GM19351 (cell line): ENCODE data around the gene CEP76.
"Not testable (repeated sequence)": the region's sequence is repeated elsewhere in the genome, so short reads cannot be mapped to it uniquely, and the experiment has no call there.

ENCODE experiments used
- ATAC-seq: cut with Tn5 transposase; IDR thresholded peaks from one replicate; pipeline ENCODE4 v1.9.1; 2021; ENCODE audit warnings: mild to moderate bottlenecking, moderate library complexity; ENCODE audit not compliant: unreplicated experiment

The CEP76 gene

DNA sequence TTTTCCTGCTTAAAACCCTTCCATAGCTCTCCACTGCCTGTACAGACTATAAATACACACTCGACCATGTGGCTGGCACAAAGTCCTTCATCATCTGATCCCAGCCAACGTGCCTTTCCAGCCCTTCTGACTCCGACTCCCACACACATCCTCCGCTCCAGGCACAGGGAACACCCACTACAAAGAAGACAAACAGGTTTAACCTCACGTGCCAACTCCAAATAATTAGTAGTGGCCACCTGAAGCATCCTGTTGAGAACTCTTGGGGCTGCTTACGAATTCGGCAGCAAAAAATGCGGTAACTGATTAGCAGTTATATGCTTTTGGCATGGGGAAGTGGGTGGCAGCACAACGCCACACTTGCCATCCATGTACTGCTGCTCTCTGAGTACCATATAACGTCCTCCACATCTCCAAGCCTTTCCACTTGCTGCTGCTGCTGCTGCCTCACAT lies 56.7 kb downstream of the CEP76 start:
- ATAC-seq, result no peak

GRCh38 chr18:12645254-12645653 lies 57.3 kb downstream of the CEP76 start:
- no peak for ATAC-seq

GRCh38 chr18:12643756-12644155 lies 58.8 kb downstream of the CEP76 start:
- not testable (repeated sequence) for ATAC-seq

DNA sequence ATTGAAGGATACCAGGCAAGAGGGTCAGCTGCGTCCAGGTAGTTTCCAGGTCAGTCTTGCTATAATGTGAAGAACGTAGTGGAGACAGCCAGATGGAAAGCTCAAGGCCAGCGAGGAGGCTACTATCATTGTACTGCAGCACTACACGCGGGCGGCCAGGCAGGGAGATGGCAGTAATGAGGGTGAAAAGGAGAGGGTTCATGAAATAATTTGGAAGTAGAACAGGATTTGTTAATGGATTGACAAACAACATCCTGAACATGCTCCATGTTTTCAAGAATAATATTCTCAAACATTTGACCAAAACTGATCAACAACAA lies 61.7 kb downstream of the CEP76 start:
- no peak for ATAC-seq

DNA sequence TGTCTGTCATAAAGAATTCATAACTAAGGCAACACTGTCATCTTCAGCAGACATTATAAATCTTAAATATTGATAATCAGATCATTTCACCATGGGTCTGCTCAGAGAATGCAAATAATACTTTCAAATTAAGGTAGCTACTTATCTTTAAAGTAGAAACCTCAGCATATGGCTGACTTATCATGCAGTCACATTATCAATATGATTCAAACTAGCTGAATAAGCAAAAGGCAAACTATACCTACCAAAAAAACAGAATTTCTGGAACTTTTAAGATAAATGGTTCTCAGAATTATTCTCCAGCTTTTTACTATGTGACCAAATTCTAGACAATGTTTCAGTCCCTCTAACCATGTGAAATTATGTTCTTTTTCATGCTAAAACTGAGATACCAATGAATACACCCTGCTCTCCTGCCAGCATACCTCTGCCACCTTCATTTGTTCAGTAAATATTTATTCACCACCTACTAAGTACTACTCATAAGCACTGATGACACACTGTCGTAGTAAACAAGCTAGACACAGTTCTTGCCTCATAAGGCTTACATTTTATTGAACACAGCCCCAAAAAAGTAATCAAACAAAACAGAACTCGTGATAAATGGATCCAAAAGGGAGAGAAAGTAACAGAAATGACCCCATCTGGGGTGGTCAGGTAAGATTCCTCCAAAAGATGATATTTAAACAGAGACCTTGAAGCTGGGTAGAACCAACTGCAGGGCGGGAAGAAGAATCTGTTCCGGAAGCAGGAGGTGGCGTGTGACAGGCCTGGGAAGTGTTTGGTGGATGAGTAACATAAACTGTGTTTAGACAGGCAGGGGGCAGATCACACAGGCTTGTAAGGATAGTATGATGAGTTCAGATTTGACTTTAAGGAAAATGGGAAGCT lies 62.3 kb downstream of the CEP76 start:
- ATAC-seq, result no peak

- ATAC-seq, result no peak
Measured at GRCh38 chr18:12638644-12639124, 63.8 kb downstream of the CEP76 start.

- no peak for ATAC-seq
Measured at GRCh38 chr18:12637901-12638643, 64.5 kb downstream of the CEP76 start.

DNA sequence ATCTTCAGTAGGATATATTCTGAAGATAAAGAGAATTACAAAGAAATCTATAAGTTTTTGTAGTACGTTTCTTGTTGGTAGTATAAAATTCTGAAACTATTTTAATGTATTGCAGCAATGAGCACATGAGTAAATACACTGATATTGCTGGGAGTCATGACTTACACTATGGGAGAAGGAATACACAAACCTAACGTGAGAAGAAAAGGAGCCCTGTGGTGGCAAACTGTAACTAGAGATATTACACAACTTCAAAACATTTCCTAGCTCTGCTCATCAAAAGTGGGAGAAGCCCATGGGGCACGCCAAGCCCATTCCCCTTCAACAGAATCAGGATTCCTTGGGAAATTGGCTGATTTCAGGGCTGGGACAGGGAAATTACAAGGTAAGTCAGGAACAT lies 65.1 kb downstream of the CEP76 start:
- no peak for ATAC-seq

- ATAC-seq, result no peak
Measured at GRCh38 chr18:12631831-12632477, 70.6 kb downstream of the CEP76 start.

DNA sequence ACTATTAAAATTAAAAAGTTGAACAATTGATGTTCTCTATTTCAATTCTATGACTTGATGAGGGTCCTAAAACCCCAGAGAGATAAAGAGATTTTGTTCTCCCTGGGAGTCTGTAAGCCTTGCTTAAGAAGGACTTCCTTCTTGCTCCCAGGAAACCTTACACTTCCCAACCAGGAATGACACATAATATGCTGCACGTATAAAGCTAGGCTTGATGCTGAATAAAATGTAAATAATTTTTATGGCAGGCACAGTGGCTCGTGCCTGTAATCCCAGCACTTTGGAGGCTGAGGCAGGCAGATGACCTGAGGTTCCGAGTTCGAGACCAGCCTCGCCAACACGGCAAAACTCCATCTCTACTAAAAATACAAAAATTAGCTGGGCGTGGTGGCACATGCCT lies 72.4 kb downstream of the CEP76 start:
- ATAC-seq, result no peak

DNA sequence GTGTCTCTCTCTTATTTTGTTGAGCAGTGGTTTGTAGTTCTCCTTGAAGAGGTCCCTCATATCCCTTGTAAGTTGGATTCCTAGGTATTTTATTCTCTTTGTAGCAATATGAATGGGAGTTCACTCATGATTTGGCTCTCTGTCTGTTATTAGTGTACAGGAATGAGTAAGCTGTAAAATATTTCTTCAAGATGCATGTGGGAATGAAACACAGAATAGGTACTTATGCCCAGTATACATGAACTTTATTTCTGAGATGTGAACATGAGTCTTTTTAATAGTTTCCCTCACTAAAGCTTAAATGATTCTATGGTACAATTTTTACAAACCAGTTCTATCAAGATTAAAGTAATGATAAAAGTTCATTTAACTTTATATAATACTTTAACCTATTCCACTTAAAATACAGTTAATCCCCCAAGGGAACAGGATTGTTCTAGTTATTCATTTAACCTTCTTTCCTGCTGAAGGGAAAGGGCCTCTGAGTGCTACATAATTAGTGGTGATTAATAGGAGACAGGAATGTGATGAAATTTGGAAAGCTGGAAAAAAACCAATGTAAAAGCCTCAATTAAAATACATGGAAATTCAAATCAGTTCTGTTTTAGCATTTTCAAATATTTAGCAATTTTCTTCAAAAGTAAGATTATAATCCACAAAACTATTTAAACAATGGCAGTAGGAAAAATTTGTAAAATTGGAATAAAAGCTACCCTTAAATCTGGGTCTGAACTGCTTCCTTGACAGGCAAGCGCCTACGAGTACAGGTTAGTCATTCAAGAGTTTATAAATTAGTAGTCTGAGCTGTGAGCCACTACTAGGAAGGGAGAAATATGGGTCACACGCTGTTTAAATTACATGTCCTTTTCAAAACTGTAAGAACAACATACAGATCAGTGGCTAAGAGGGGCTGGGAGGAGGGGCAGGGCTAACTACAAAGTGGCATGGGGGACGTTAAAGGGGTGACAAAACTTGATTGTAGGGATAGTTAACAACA lies 73.5 kb downstream of the CEP76 start:
- ATAC-seq, result no peak

GRCh38 chr18:12627199-12627598 lies 75.3 kb downstream of the CEP76 start:
- ATAC-seq, result not testable (repeated sequence)

DNA sequence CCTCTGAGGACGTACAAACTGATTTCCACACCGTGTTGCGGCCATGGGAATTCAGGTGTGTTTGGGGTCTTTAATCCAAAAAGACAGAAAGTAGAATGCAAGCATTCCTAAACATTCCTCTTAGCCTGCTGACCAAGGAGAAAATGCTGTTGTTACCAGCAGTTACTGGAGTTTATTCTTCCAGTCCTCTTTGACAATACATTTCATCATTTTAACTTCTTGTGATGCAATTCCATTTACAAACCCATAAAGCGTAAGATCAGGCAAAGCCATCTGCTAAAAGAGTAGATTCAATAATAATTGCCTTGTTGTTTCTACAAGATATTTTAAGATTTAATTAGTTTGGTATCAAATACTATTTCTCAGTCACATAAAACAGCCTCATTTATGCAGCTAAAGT lies 77.3 kb downstream of the CEP76 start:
- ATAC-seq, result no peak
